Measurements from ENCODE around the gene BRIP1. TPM values are rescaled to one million over a fixed set of nuclear protein-coding genes. Genes with fewer than 3 reads are reported as not detected.

The BRIP1 gene
- total and polyA plus RNA-seq, 2 donors (not counting 3 experiments of a cell fraction or from before 2014, with no cell fraction given) = 1.8 to 12.1 TPM

DNA sequence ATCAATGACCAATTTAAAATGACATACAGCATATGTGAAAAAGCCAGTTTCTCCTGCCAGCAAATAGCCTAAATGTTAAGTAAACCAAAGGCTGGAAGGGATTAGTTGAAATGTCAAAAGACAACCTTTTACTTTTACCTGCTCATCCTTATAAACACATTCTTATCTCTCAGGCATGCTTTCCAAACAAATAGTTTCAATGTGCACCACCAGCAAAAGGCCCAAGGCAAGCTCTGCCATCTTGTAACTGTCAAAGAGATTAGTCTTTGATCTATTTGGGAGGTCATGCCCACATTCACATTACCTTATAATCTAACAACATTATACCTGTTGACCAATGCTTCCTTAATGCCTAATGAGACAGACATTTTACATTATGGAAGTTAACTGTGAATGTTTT, 140.1 kb downstream of the BRIP1 start:
- FAIRE-seq (no peak), DNase-seq (ENCODE audit: low read depth, low spot score) (no peak)
- intact Hi-C loops (cut with micrococcal nuclease) (no loop called here), dilution Hi-C loops (cut with MboI; ENCODE audit: extremely low pct_ligation_motif_present, low sequenced_read_pairs) (no loop called here)
- POLR2A ChIA-PET = no interaction called here
- H3K27me3 ChIP-seq (ENCODE audit: control insufficient read depth in 2 of 2, insufficient read depth in 2 of 2, low read length in 2 of 2) = no peaks in the 10 kb centered on the region
- H3K9ac ChIP-seq (replicated peaks; ENCODE audit: extremely low read depth, insufficient read depth, low read length) = no peak overlapping the region
- peaks cover 2% of the 10 kb centered on the region for H4K20me1 ChIP-seq (replicated peaks; ENCODE audit: control insufficient read depth, extremely low read depth, insufficient read depth, low read length)
- H3K36me3 ChIP-seq (ENCODE audit: control insufficient read depth in 2 of 2, extremely low read depth in 1 of 2, insufficient read depth in 2 of 2, low read length in 2 of 2) = no peaks in the 10 kb centered on the region
- H3K4me3 ChIP-seq (replicated peaks in 1 of 3; ENCODE audit: insufficient read depth in 1 of 3, low read depth in 1 of 3, low read length in 3 of 3) = no peak overlapping the region
- no TSS peak for BruUV-seq (replicated peaks)
- no peak overlapping the region for H3K4me2 ChIP-seq (ENCODE audit: insufficient read depth, low read length)
- H3K9me1 ChIP-seq (replicated peaks; ENCODE audit: control insufficient read depth, extremely low read depth, insufficient read depth, low read length) = no peaks in the 10 kb centered on the region
- no peaks in the 10 kb centered on the region for H3K4me1 ChIP-seq (ENCODE audit: control insufficient read depth, extremely low read depth, insufficient read depth, low read length)
- H2AFZ ChIP-seq (ENCODE audit: low read depth, low read length) = no peak overlapping the region
- TF ChIP-seq EZH2 (IDR thresholded peaks at IDR 0.05; ENCODE audit: borderline replicate concordance, low read depth, low read length, severe bottlenecking) = no peak
- no peak for TF ChIP-seq POLR2AphosphoS5 (IDR thresholded peaks at IDR 0.05; ENCODE audit: insufficient read depth, low read depth, low read length)
- no peak for TF ChIP-seq MYC (IDR thresholded peaks at IDR 0.05; ENCODE audit: low read depth, low read length)
- no peaks in the 10 kb centered on the region for H3K79me2 ChIP-seq (ENCODE audit: control insufficient read depth, insufficient read depth, low read length)
- CTCF ChIA-PET = interaction anchor here (0.8 to 1.1 kb wide), 3 partner anchors 10 to 87 kb away, joined by 3 read pairs; no protein-coding TSS in a partner anchor
- H3K9me3 ChIP-seq (replicated peaks; ENCODE audit: control insufficient read depth, insufficient read depth, low read length) = no peaks in the 10 kb centered on the region
- no peak overlapping the region for H3K27ac ChIP-seq (ENCODE audit: insufficient read depth, low read depth, low read length)

DNA sequence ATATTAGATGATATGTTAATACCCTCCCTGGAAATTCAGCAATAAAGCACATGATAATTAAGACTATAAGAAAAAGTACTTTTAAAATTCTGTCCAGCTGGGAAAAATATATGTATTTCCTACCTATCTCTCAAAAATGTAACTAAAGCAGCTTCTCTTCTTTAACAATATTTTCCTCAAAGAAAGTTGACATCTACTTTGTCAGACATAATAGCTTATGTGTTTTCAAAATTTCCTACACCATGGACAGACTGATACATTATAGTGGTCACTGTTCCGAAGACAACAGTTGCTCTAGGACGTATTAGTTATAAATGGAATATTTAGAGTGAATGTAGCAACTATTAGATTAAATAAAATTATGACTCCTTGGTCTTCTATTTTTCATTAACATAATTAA, 140.9 kb downstream of the BRIP1 start:
- DNase-seq (ENCODE audit: low read depth, low spot score) (no peak), FAIRE-seq (no peak)
- Histone ChIP-seq H3K4me2 (ENCODE audit: insufficient read depth, low read length) (no peak overlapping the region), H3K4me3 (replicated peaks in 1 of 3; ENCODE audit: insufficient read depth in 1 of 3, low read depth in 1 of 3, low read length in 3 of 3) (no peak overlapping the region), H3K36me3 (ENCODE audit: control insufficient read depth in 2 of 2, extremely low read depth in 1 of 2, insufficient read depth in 2 of 2, low read length in 2 of 2) (no peaks in the 10 kb centered on the region), H3K9me1 (replicated peaks; ENCODE audit: control insufficient read depth, extremely low read depth, insufficient read depth, low read length) (no peaks in the 10 kb centered on the region), H3K27me3 (ENCODE audit: control insufficient read depth in 2 of 2, insufficient read depth in 2 of 2, low read length in 2 of 2) (no peaks in the 10 kb centered on the region), H3K79me2 (ENCODE audit: control insufficient read depth, insufficient read depth, low read length) (no peaks in the 10 kb centered on the region), H3K9ac (replicated peaks; ENCODE audit: extremely low read depth, insufficient read depth, low read length) (no peak overlapping the region), H3K9me3 (replicated peaks; ENCODE audit: control insufficient read depth, insufficient read depth, low read length) (no peaks in the 10 kb centered on the region), H4K20me1 (replicated peaks; ENCODE audit: control insufficient read depth, extremely low read depth, insufficient read depth, low read length) (peaks cover 2% of the 10 kb centered on the region), H3K27ac (ENCODE audit: insufficient read depth, low read depth, low read length) (no peak overlapping the region), H3K4me1 (ENCODE audit: control insufficient read depth, extremely low read depth, insufficient read depth, low read length) (no peaks in the 10 kb centered on the region), H2AFZ (ENCODE audit: low read depth, low read length) (no peak overlapping the region)
- POLR2A ChIA-PET = no interaction called here
- intact Hi-C loops (cut with micrococcal nuclease) (no loop called here), dilution Hi-C loops (cut with MboI; ENCODE audit: extremely low pct_ligation_motif_present, low sequenced_read_pairs) (no loop called here)
- CTCF ChIA-PET = no interaction called here
- BruUV-seq (replicated peaks) = no TSS peak
- TF ChIP-seq, protein P1, sequence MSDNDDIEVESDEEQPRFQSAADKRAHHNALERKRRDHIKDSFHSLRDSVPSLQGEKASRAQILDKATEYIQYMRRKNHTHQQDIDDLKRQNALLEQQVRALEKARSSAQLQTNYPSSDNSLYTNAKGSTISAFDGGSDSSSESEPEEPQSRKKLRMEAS (IDR thresholded peaks at IDR 0.05; ENCODE audit: insufficient read depth, insufficient read length) = no peak
- no peak for TF ChIP-seq EZH2 (IDR thresholded peaks at IDR 0.05; ENCODE audit: borderline replicate concordance, low read depth, low read length, severe bottlenecking)
- no peak for TF ChIP-seq POLR2A (IDR thresholded peaks at IDR 0.05; ENCODE audit: low read depth, low read length)
- no peak for TF ChIP-seq POLR2AphosphoS5 (IDR thresholded peaks at IDR 0.05; ENCODE audit: insufficient read depth, low read depth, low read length)
- TF ChIP-seq, protein P2, sequence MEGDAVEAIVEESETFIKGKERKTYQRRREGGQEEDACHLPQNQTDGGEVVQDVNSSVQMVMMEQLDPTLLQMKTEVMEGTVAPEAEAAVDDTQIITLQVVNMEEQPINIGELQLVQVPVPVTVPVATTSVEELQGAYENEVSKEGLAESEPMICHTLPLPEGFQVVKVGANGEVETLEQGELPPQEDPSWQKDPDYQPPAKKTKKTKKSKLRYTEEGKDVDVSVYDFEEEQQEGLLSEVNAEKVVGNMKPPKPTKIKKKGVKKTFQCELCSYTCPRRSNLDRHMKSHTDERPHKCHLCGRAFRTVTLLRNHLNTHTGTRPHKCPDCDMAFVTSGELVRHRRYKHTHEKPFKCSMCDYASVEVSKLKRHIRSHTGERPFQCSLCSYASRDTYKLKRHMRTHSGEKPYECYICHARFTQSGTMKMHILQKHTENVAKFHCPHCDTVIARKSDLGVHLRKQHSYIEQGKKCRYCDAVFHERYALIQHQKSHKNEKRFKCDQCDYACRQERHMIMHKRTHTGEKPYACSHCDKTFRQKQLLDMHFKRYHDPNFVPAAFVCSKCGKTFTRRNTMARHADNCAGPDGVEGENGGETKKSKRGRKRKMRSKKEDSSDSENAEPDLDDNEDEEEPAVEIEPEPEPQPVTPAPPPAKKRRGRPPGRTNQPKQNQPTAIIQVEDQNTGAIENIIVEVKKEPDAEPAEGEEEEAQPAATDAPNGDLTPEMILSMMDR (IDR thresholded peaks at IDR 0.05; ENCODE audit: extremely low read depth in 1 of 2, insufficient read depth in 1 of 2, low read depth in 1 of 2, low read length in 2 of 2) = no peak
- no peak for TF ChIP-seq GATA2 (IDR thresholded peaks at IDR 0.05; ENCODE audit: insufficient read depth, insufficient read length, low read depth, low read length)
- TF ChIP-seq JUN (IDR thresholded peaks at IDR 0.05; ENCODE audit: borderline replicate concordance, insufficient read depth, insufficient read length, low read depth) = no peak
- no peak for TF ChIP-seq MYC (IDR thresholded peaks at IDR 0.05; ENCODE audit: low read depth, low read length)
